Measurements from ENCODE around the gene WWTR1.

WWTR1 gene

DNA sequence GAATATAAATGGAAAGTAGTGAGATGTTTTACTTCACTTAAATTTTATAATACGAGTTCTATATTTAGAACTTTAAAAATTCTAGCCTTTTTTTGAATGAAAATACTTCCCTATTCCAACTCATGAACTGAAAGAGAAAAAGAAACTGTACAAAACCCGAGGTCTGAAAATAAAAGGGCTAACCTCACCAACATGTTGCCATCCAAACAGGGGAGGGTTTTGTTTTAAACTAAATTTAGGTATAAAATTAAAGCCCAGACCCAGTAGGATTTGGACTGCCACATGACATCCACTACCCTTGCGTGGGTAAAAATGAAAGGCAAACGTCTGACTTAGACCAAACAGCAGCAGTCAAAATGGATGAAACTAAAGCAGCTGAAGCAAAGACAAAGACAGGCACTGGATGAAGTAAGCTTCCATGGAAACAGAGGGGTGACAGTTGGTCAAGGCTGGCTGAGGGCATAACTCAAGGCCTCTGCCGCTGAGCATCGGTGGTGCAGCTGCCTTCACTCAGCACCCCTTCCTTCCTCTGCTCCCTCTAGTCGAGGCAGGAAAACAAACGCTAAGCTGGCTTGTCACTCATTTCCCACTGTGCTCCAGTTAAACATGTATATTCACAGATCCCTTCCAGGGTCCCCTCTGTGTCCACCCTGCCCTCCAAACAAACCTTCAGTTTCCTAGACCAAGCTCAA lies 125.2 kb downstream of the WWTR1 start:
- no peak for DNase-seq (ENCODE audit: low spot score)

DNA sequence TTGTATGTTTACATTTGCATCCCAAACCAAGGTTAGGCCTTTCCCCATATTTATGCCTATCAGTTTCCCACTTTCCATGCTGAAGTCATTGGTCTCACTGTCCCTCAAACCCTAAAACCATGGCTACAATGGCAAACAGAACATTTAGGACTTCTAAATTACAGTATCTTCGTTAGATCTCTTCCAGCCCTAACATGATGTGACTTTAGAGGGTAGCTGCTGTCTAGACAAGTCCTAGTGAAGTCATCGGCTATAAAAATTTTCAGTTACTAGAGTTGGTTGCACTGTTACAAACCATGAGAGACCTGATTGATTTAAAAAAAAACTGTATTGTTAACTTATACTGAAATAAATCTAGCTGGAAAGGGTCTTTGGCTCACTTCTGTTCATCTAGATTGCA lies 128.7 kb downstream of the WWTR1 start:
- no peak for DNase-seq (ENCODE audit: low spot score)

DNA sequence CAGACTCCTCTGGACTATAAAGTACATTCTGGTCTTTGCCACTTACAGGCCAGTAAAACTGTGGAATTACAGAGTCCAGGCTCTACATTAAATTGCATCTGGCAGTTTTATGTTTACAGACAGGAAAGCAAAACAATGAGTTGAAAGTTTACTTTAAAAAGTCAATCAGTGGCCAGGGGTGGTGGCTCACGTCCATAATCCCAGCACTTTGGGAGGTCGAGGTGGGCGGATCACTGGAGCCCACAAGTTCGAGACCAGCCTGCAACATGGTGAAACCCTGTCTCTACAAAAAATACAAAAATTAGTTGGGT lies 129.5 kb downstream of the WWTR1 start:
- DNase-seq (ENCODE audit: low spot score) = no peak

DNA sequence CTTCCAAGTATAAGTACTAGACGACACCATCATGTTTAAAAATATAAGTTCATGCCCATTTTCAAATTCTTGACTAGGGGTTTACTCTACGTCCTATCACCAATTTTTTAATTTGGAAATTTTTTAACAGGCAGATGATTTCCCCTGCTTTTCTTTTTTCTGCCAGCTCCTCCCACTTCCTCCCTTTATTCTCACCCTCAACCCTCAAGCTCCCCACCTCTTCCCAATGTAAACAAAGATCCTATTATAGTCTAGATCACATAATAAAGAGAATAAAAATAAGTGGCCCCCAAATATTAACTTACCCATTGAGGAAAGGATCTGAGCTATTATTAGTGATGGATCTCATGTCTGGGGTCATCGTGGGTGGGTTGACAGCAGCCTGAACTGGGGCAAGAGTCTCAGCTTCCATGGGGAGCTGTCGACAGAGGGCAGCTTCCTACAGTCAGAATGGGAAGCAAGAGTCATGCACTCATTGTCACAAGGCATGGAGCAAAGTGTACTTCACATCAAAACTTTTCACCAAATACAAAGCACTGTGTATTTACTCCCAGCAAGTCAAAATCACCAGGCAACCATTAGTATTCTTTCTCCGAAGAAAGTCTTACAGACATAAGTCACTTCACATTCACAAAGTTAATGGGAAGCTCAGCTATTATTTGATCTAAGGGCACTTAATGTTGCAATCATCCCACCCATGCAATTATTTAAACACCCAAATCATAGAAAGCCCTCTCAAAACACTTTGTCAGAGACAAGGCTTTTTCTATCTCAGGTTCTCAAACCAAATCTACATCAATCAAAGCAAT lies 130.1 kb downstream of the WWTR1 start:
- DNase-seq (ENCODE audit: low spot score) = no peak

DNA sequence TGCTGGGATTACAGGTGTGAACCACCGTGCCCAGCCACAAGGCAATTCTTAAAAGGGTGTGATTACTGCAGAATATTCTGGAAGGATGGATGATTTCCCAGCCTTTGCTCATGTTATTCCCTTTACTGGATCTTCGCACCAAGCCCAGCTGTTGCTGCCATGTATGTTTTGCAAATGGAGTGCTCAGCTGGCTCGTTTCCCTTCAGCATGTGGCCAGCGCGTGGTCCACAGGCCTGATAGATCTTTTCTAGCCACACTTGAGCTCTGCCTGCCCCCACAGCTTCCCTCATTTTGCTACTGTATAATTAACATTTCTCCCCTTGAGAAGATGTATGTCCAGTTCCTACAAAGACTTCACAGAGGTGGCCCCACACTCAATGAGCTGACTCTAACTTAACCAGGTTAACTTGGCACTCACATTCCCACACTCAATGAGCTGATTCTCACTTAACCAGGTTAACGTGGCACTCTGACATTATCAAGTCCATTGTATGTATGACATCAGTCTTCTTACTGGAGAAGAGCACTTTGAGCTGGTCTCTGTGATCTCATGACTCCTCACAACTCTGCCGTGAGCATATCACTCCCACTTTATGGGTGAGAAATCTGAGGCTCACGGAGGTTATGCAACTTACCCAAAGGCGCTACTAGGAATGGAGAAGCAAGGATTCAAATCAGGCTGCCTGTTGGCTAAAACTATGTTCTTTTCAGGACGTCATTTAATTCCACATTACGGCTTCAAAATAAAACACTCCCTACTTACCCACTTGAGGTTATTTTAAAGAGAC lies 134.1 kb downstream of the WWTR1 start:
- no peak for DNase-seq (ENCODE audit: low spot score)

DNA sequence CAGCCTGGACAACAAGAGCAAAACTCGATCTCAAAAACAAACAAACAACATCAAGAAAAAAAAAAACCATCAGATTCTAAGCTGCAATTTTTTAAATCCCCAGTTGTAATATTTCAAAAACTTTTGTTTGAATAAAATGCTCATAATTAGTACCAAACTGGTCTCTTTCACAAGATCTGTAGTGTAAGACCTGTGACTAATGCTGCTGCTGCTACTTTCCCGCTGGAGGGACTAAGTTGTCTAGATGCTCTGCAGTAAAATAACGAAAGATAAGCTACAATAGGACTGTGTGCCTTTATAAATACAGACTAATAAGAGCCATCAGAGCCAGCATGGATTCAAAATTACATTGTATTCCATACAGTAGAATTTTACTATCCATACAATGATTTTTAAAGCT lies 137.9 kb downstream of the WWTR1 start:
- DNase-seq (ENCODE audit: low spot score) = no peak

DNA sequence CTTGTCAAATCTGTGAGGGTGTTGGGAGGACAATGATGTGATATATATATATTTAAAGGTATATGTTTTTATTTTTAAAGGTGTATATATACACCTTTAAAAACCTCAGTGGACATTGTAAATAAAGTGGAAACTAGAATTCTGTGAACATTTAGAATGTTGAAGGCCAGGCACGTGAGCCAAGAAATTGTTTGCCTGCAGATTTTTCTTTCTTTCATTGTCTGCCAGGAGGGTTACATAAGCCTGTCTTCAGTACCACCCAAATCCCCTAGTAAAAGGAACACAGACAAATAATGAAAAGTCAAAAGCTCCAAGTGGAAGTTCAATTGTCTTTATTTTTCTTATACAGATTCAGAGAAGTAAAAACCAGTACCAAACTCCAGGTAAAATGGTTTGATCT lies 140.9 kb downstream of the WWTR1 start:
- DNase-seq (ENCODE audit: low spot score) = no peak

GRCh38 chr3:149515249-149515648 lies 142.6 kb downstream of the WWTR1 start:
- DNase-seq (ENCODE audit: low spot score) = no peak

DNA sequence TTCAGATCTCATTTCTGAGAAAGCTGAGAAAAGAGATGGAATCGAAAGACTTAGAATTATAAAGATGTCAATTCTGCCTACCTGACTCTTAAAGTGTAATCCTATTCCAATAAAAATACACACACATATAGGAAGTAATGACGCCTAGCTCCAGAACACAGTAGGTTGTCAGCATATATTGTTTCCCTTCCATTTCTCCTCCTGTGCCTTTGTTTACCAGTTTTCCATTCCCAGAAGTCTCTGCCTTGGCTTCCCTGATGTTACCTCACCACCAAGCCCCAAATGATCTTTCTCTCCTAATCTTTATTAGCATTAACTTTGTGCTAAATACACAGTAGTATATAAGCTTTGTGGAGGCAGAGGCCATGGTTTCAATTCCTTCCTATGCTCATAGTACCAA lies 143.4 kb downstream of the WWTR1 start:
- no peak for DNase-seq (ENCODE audit: low spot score)

DNA sequence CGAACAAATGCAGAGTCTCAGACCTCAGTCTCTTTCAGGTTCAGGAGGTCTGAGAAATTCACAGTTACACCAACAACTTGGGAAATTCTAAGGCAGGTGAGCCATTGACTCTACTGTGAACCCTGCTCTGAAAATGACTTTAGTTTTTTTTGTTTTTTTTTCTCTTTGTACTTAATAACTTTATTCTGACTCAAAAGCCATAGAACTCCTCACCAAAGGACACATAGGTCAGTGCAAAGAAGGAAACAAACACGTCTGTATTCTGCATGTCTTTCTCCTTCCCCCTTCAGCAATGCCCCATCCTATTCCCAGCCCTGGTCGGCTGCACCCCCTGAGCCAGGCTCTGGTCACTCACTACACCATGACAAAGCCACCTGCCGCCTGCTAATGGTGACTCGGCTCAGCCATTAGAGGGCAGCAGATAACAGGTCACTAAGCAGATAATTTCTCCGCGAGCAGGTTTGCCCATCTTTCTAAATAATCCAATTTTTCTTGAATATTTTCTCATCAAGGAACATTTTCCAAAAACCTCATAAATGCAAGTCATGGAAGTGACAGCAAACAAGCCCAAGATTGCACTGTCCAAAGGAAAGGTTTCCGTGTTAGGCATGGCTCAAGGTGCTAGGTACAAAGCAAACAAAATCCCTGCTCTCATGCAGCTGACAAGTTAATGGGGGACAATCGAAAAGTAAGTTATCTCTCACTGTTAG lies 145.6 kb downstream of the WWTR1 start:
- peak; percentile 46 for DNase-seq (ENCODE audit: low spot score)

DNA sequence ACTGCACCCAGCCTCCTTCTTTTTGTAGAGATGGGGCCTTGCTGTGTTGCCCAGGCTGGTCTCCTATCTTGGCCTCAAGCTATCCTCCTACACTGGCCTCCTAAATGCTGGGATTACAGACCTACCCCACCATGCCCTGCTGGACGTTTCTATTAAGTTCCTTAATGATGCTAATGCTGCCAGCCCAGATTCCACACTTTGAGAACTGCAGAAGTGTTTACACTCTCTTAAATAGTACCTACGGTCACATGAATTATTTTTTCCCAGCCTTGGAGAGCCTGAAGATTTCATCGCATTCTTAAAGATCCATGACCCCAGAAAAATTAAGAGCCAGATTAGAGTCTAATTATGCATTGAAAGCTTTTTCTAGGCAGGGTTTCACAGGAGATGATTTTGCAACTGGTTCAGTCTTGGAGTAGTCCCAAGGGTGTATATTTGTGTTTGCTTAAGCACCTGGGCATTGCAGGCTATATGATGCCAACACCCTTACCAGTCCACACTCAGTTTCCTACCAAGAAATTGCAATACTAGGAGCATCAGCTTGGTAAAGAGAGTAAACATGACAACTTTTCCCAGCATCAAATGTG lies 146.7 kb downstream of the WWTR1 start:
- no peak for DNase-seq (ENCODE audit: low spot score)

DNA sequence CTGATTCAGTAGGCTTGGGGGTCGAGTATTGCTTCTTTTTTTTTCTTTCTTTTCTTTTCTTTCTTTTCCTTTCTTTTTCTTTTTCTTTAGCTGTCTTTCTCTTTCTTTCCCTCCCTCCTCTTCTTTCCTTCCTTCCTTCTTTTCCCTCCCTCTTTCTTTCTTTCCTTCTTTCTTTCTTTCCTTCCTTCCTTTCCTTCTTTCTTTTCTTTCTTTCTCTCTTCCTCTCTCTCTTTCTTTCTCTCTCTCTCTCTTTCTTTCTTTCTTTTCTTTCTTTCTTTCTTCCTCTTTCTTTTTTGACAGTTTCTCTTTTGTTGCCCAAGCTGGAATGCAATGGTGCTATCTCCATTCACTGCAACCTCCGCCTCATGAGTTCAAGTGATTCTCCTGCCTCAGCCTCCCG lies 147.3 kb downstream of the WWTR1 start:
- DNase-seq (ENCODE audit: low spot score) = no peak

DNA sequence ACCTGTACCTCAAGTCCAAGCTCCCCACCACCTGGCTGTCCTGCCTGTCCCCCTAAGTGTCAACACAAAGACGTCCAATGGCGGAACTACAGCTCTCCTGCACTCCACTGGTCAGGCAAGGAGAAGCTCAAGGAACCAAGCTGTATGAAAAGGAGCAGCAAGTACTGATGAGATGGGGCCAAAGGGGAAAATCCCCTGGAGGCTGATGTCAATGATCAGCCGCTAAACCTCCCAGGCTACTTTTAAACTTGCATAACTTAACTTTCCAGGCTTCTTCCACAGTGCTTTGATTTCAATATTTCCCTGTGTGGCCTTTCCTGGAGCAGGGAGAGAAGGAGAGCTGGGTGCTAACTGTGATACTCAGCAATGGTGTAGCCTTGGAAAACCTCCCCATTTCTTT lies 148.3 kb downstream of the WWTR1 start:
- DNase-seq (ENCODE audit: low spot score) = no peak

DNA sequence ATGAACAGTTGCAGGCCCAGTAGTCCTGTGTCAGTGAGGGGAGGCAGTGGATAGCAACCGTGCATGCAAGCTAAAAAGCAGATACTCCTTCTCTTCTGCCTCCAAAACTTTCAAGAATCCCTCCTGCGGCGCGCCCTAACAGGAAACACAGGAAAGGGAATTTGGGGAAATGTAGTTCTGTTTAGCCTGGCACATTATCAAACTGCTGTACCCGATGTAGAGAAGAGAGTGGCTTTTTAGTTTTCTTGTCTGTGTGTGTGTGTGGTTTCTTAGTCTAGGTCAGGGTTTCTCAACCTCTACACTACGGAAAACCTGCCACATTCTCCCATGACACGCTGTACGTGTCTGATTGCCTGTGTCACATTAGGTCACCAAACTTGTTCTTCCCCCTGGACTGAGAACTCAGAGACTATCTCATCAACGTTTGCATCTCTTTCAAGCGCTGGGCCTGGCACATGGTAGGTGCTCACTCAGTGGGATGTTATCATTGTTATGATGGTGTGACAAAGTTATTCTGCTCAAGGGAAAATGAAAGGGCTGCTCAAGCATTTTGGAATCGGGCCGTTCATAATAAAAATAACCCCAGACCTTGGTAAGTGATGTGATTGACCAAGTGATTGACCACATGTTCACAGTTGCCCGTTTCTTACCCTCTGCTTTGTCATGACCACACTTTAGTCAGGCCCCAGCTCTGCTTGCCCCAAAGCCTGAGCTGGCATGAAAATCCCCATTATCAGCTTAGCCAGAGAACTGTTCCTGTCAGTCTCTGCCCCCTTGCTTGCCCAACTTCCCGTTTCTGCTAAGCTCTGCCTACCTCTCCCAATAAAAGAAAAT lies 150.1 kb downstream of the WWTR1 start:
- no peak for DNase-seq (ENCODE audit: low spot score)

DNA sequence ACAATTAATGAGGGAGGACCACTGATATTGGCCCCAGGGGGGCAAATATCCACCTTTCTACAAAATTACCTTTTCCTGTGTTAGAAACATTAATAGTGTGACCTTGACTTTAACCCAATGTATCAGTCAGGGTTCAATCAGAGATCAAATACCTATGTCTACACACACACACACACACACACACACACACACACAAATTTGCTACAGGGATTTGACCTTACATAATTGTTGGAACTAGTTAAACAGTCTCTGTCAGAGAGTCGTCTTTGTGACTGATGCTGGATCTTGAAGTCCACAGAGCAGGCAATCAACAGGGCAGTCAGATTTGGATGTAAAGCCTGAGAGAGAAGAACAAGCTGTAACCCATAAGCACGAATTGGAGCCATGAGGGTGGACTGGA lies 150.9 kb downstream of the WWTR1 start:
- no peak for DNase-seq (ENCODE audit: low spot score)

DNA sequence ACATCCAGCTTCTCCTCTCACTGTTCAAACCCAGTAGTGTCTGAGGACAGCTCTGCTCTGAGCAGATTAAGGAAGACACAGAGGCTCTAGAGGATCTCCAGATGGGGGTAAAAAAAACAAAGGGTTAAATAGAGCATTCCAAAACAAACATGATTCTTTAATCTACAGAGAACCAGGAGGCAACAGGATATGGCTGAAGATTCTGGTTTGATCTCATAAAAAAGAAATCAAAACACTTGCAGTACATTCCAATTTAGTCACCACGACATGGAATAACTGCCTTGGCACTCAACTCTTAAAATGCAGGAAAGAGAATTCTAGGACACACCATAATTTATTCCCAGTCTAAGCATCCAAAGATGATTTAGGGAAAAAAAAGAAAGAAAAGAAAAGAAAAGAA lies 151.3 kb downstream of the WWTR1 start:
- no peak for DNase-seq (ENCODE audit: low spot score)

GRCh38 chr3:149502438-149502837 lies 155.4 kb downstream of the WWTR1 start:
- no peak for DNase-seq (ENCODE audit: low spot score)

GRCh38 chr3:149501524-149501923 lies 156.3 kb downstream of the WWTR1 start:
- DNase-seq (ENCODE audit: low spot score) = no peak

DNA sequence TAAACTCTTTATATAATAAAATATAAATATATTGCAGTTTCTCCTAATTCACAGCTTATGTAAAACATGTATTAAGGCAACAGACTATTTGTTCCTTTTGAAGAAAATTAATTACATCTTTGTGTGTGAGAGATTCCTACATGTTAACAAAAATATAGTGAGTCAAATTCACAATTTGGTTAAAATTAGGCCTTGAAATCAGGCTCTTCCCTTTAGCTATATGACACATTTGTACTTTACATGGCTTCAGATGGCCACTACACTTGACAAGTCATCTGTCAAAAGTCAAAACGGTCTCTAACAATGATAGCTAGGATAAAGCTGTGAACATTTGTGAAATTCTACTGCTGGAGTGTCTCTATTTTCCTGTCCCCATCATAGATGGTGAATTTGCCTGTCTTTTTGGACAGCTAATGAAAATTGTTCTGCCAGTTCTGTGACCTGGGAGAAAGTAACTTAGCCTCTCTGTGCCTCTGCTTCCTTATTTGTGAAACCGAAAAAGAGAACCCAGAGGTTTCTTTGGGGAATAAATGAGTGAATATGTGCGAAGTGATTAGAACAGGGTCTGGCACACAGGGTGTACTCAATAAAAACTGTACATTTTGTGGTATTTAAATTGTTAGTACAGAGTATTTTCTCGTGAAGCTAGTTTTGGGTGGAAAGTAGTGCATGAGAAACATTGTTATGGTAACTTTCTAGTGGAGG lies 159.7 kb downstream of the WWTR1 start:
- DNase-seq (ENCODE audit: low spot score) = no peak

- DNase-seq (ENCODE audit: low spot score) = no peak
Observed at GRCh38 chr3:149496891-149497290, 160.9 kb downstream of the WWTR1 start.
